ENCODE results near the gene APBA2.

- TF ChIP-seq POLR2AphosphoS5 (IDR thresholded peaks at IDR 0.05), result no peak
- TF ChIP-seq POLR2A (IDR thresholded peaks at IDR 0.05), result no peak
These were observed 153.9 kb downstream of the APBA2 start for GRCh38 chr15:29039466-29040369.
